Left lung (tissue), 10 donors: ENCODE data around the gene PYDC1. TPM values are rescaled to one million over a fixed set of nuclear protein-coding genes. Genes with fewer than 3 reads are reported as not detected.
A peak's percentile ranks its signal among the peaks of the same experiment; 100 is the strongest.
"Not testable (repeated sequence)": the region's sequence is repeated elsewhere in the genome, so short reads cannot be mapped to it uniquely, and the experiment has no call there.

Experiments used
- ATAC-seq: fragments of 200-7000 bp; cut with Tn5 transposase; one replicate; pipeline ENCODE4 v1.9.1; 2020; ENCODE audit warnings: moderate library complexity
- DNase-seq, 4 donors: peaks; one replicate each; pipeline ENCODE4 v3.0.0-alpha.2; 2013 to 2020
- H3K27ac ChIP-seq, 2 donors: fragments of 200-600 bp; sonication (generic) in 1 of 2; one replicate each; pipeline versions ENCODE4 v1.5.0 to v1.8.0; 2020 to 2021
- H3K27me3 ChIP-seq, 2 donors: fragments of 200-600 bp; sonication (generic) in 1 of 2; one replicate each; pipeline versions ENCODE4 v1.5.0 to v1.8.0; 2020 to 2021
- H3K36me3 ChIP-seq, 2 donors: fragments of 200-600 bp; sonication (generic) in 1 of 2; one replicate each; pipeline versions ENCODE4 v1.5.0 to v1.8.0; 2020 to 2021
- H3K4me1 ChIP-seq, 2 donors: fragments of 200-600 bp; one replicate each; pipeline ENCODE4 v1.8.0; 2021
- H3K4me3 ChIP-seq, 2 donors: fragments of 200-600 bp; sonication (generic) in 1 of 2; one replicate each; pipeline versions ENCODE4 v1.5.0 to v1.8.0; 2020 to 2021; ENCODE audit warnings: mild to moderate bottlenecking in 1 of 2
- H3K9me3 ChIP-seq, 2 donors: fragments of 200-600 bp; sonication (generic) in 1 of 2; one replicate each; pipeline versions ENCODE4 v1.5.0 to v1.8.0; 2020 to 2021
- CTCF ChIP-seq, 2 donors: fragments of 200-600 bp; sonication (generic) in 1 of 2; IDR thresholded peaks; one replicate each; pipeline versions ENCODE4 v1.5.0 to v1.8.0; 2021; ENCODE audit warnings: antibody characterized with exemption in 2 of 2
- intact Hi-C, 2 donors: fragments of 100-400 bp; cut with DNase I; formaldehyde crosslinking; loops; one replicate each; pipeline versions ENCODE4 v1.11.2 to v1.14.2; 2022
- polyA plus RNA-seq, 6 donors: library from polyadenylated mRNA; unstranded; fragments of 120-200 nt; gene quantifications; one replicate each; pipeline ENCODE4 v1.2.1, GENCODE V29; 2013; ENCODE audit not compliant: insufficient read length in 6 of 6
- total RNA-seq, 2 donors: library from RNA; stranded (reverse); fragmentation: NEBNext Ultra II Directional; extraction: Animal tissue kit (Norgen Biotek cat#: 25700); gene quantifications; one replicate each; pipeline ENCODE4 v1.2.1, GENCODE V29; 2021
- donor health status: DM: no; HTN: yes; CAD: no.
- donor health status: DM: no; HTN: no; CAD: no.

The PYDC1 gene
- total and polyA plus RNA-seq, 8 donors = not detected

- H3K9me3 ChIP-seq = no peaks in the 10 kb centered on the region
- TF ChIP-seq CTCF (IDR thresholded peaks at IDR 0.05) = no peak
- DNase-seq (no peak), ATAC-seq (no peak)
- intact Hi-C loops = no loop called here
- H3K36me3 ChIP-seq = peaks cover 0 to 23% of the 10 kb centered on the region in 2 donors
- H3K4me3 ChIP-seq = peak overlapping the region; percentile 94 to 100
- peaks cover 21 to 54% of the 10 kb centered on the region in 2 donors for H3K4me1 ChIP-seq
- peak overlapping the region; percentile 94 to 96 for H3K27ac ChIP-seq
- H3K27me3 ChIP-seq = no peaks in the 10 kb centered on the region
Measured at GRCh38 chr16:31179219-31179746, 37.7 kb downstream of the PYDC1 start.

- no peak for TF ChIP-seq CTCF (IDR thresholded peaks at IDR 0.05)
- ATAC-seq = peak; percentile 35
Measured at GRCh38 chr16:31177136-31177535, 39.8 kb downstream of the PYDC1 start.

GRCh38 chr16:31170048-31170447 lies 46.9 kb downstream of the PYDC1 start:
- H3K4me3 ChIP-seq, DNase-seq, H3K27ac ChIP-seq, H3K9me3 ChIP-seq, H3K4me1 ChIP-seq, H3K36me3 ChIP-seq, intact Hi-C loops, H3K27me3 ChIP-seq, ATAC-seq: not testable (repeated sequence)

More at GRCh38 chr16:31177136-31177535, 39.8 kb downstream of the PYDC1 start:
- no peak overlapping the region for H3K4me3 ChIP-seq
- no peaks in the 10 kb centered on the region for H3K9me3 ChIP-seq
- H3K27ac ChIP-seq = no peak overlapping the region
- H3K36me3 ChIP-seq = peaks cover 0 to 2% of the 10 kb centered on the region in 2 donors
- peaks cover 9 to 32% of the 10 kb centered on the region in 2 donors for H3K4me1 ChIP-seq
- H3K27me3 ChIP-seq = no peaks in the 10 kb centered on the region
- DNase-seq = peak in 1 of 4 donors; percentile 57
- intact Hi-C loops = no loop called here

- no peaks in the 10 kb centered on the region for H3K4me1 ChIP-seq
- H3K4me3 ChIP-seq = no peak overlapping the region
- no peak for DNase-seq
- TF ChIP-seq CTCF (IDR thresholded peaks at IDR 0.05) = no peak
- no peaks in the 10 kb centered on the region for H3K36me3 ChIP-seq
- no peaks in the 10 kb centered on the region for H3K27me3 ChIP-seq
- no peak for ATAC-seq
- H3K27ac ChIP-seq = no peak overlapping the region
- H3K9me3 ChIP-seq = no peaks in the 10 kb centered on the region
- intact Hi-C loops = no loop called here
Measured at GRCh38 chr16:31168848-31169247, 48.1 kb downstream of the PYDC1 start.

GRCh38 chr16:31167315-31167714 lies 49.6 kb downstream of the PYDC1 start:
- DNase-seq = no peak

More at GRCh38 chr16:31167315-31167714, 49.6 kb downstream of the PYDC1 start:
- H3K4me3 ChIP-seq = no peak overlapping the region
- TF ChIP-seq CTCF (IDR thresholded peaks at IDR 0.05) = no peak
- no peak overlapping the region for H3K27ac ChIP-seq
- H3K9me3 ChIP-seq = no peaks in the 10 kb centered on the region
- no peak for ATAC-seq
- intact Hi-C loops = no loop called here
- H3K27me3 ChIP-seq = no peaks in the 10 kb centered on the region
- no peaks in the 10 kb centered on the region for H3K36me3 ChIP-seq
- no peaks in the 10 kb centered on the region for H3K4me1 ChIP-seq

Other genes starting within 250 kb of the PYDC1 start
- gene HSD3B7, start 231.9 kb downstream of the PYDC1 start, total RNA-seq = 10 to 100 TPM; 25.9 to 28.4 TPM
- 1 to 10 TPM; 3.9 to 5.1 (median 4.5) TPM for gene HSD3B7, start 231.9 kb downstream of the PYDC1 start, polyA plus RNA-seq
- under 1 TPM; 0.47 to 0.50 TPM for gene STX1B, start 206.5 kb downstream of the PYDC1 start, total RNA-seq
- under 1 TPM; 0.24 to 0.85 (median 0.60) TPM for gene STX1B, start 206.5 kb downstream of the PYDC1 start, polyA plus RNA-seq
- gene STX4, start 183.6 kb downstream of the PYDC1 start, total RNA-seq = 10 to 100 TPM; 65.4 to 84.8 TPM
- gene STX4, start 183.6 kb downstream of the PYDC1 start, polyA plus RNA-seq = 10 to 100 TPM; 37.7 to 47.6 (median 42.0) TPM
- gene ZNF668, start 142.9 kb downstream of the PYDC1 start, total RNA-seq = 10 to 100 TPM; 11.8 to 12.2 TPM
- gene ZNF668, start 142.9 kb downstream of the PYDC1 start, polyA plus RNA-seq = 1 to 10 TPM; 3.8 to 5.9 (median 5.4) TPM
- gene ZNF646, start 142.7 kb downstream of the PYDC1 start, total RNA-seq = 10 to 100 TPM; 15.1 to 18.1 TPM
- 10 to 100 TPM; 11.3 to 14.6 (median 12.9) TPM for gene ZNF646, start 142.7 kb downstream of the PYDC1 start, polyA plus RNA-seq
- gene PRSS53, start 128.2 kb downstream of the PYDC1 start, total RNA-seq = 1 to 10 TPM; 1.9 to 2.9 TPM
- 1 to 10 TPM in 5 of 6 donors, under 1 TPM in 1; 0.96 to 2.9 (median 2.2) TPM for gene PRSS53, start 128.2 kb downstream of the PYDC1 start, polyA plus RNA-seq
- gene VKORC1, start 122.3 kb downstream of the PYDC1 start, total RNA-seq = 100 to 1,000 TPM in 1 of 2 donors, 10 to 100 TPM in 1; 76.4 to 102 TPM
- gene VKORC1, start 122.3 kb downstream of the PYDC1 start, polyA plus RNA-seq = 10 to 100 TPM; 62.0 to 66.5 (median 63.6) TPM
- 10 to 100 TPM; 36.1 to 43.8 TPM for gene BCKDK, start 108.7 kb downstream of the PYDC1 start, total RNA-seq
- gene BCKDK, start 108.7 kb downstream of the PYDC1 start, polyA plus RNA-seq = 10 to 100 TPM; 32.8 to 40.9 (median 38.9) TPM
- 10 to 100 TPM; 49.8 to 55.0 TPM for gene KAT8, start 99.5 kb downstream of the PYDC1 start, total RNA-seq
- gene KAT8, start 99.5 kb downstream of the PYDC1 start, polyA plus RNA-seq = 10 to 100 TPM; 59.6 to 74.6 (median 63.9) TPM
- 100 to 1,000 TPM in 1 of 2 donors, 10 to 100 TPM in 1; 61.2 to 129 TPM for gene PRSS8, start 81.4 kb downstream of the PYDC1 start, total RNA-seq
- 100 to 1,000 TPM in 5 of 6 donors, 10 to 100 TPM in 1; 98.0 to 123 (median 107) TPM for gene PRSS8, start 81.4 kb downstream of the PYDC1 start, polyA plus RNA-seq
- 1 to 10 TPM; 4.8 to 5.8 TPM for gene PRSS36, start 67.1 kb downstream of the PYDC1 start, total RNA-seq
- 1 to 10 TPM in 5 of 6 donors, under 1 TPM in 1; 0.70 to 3.3 (median 1.9) TPM for gene PRSS36, start 67.1 kb downstream of the PYDC1 start, polyA plus RNA-seq
- 100 to 1,000 TPM; 180 to 259 TPM for gene FUS, start 37.0 kb downstream of the PYDC1 start, total RNA-seq
- 100 to 1,000 TPM; 663 to 829 (median 794) TPM for gene FUS, start 37.0 kb downstream of the PYDC1 start, polyA plus RNA-seq
- 10 to 100 TPM; 46.4 to 59.8 TPM for gene PYCARD, start 14.4 kb downstream of the PYDC1 start, total RNA-seq
- gene PYCARD, start 14.4 kb downstream of the PYDC1 start, polyA plus RNA-seq = 10 to 100 TPM; 13.2 to 21.9 (median 15.5) TPM
- gene TRIM72, start 3.0 kb downstream of the PYDC1 start, total RNA-seq = under 1 TPM; 0.06 to 0.08 TPM
- under 1 TPM; 0.14 to 0.24 (median 0.18) TPM for gene TRIM72, start 3.0 kb downstream of the PYDC1 start, polyA plus RNA-seq
- gene ITGAM, start 42.8 kb upstream of the PYDC1 start, total RNA-seq = 10 to 100 TPM; 44.5 to 91.3 TPM
- gene ITGAM, start 42.8 kb upstream of the PYDC1 start, polyA plus RNA-seq = 1 to 10 TPM; 2.3 to 5.1 (median 3.2) TPM
- gene ITGAX, start 138.0 kb upstream of the PYDC1 start, total RNA-seq = 100 to 1,000 TPM in 1 of 2 donors, 10 to 100 TPM in 1; 71.5 to 134 TPM
- gene ITGAX, start 138.0 kb upstream of the PYDC1 start, polyA plus RNA-seq = 1 to 10 TPM in 5 of 6 donors, under 1 TPM in 1; 0.94 to 2.0 (median 1.4) TPM
- under 1 TPM; 0.31 to 0.35 TPM for gene ITGAD, start 176.2 kb upstream of the PYDC1 start, total RNA-seq
- under 1 TPM in 4 of 6 donors, not detected in 2; 0.04 to 0.24 (median 0.15) TPM for gene ITGAD, start 176.2 kb upstream of the PYDC1 start, polyA plus RNA-seq
- under 1 TPM in 1 of 2 donors, not detected in 1; 0.67 TPM for gene COX6A2, start 211.2 kb upstream of the PYDC1 start, total RNA-seq
- gene COX6A2, start 211.2 kb upstream of the PYDC1 start, polyA plus RNA-seq = not detected
- gene ZNF843, start 225.7 kb upstream of the PYDC1 start, total RNA-seq = 1 to 10 TPM; 1.5 to 1.6 TPM
- 1 to 10 TPM; 1.5 to 2.5 (median 2.2) TPM for gene ZNF843, start 225.7 kb upstream of the PYDC1 start, polyA plus RNA-seq
- gene ARMC5, start 242.4 kb upstream of the PYDC1 start, total RNA-seq = 10 to 100 TPM in 1 of 2 donors, 1 to 10 TPM in 1; 8.5 to 10.1 TPM
- 10 to 100 TPM in 4 of 6 donors, 1 to 10 TPM in 2; 9.3 to 14.8 (median 11.5) TPM for gene ARMC5, start 242.4 kb upstream of the PYDC1 start, polyA plus RNA-seq